ENCODE results near the gene TTLL13. TPM values are rescaled to one million over a fixed set of nuclear protein-coding genes. Genes with fewer than 3 reads are reported as not detected.

TTLL13 gene
- total and polyA plus RNA-seq, 2 of the 4 experiments (the other 2 are of a cell fraction): 0.10 TPM; not detected in 1

DNA sequence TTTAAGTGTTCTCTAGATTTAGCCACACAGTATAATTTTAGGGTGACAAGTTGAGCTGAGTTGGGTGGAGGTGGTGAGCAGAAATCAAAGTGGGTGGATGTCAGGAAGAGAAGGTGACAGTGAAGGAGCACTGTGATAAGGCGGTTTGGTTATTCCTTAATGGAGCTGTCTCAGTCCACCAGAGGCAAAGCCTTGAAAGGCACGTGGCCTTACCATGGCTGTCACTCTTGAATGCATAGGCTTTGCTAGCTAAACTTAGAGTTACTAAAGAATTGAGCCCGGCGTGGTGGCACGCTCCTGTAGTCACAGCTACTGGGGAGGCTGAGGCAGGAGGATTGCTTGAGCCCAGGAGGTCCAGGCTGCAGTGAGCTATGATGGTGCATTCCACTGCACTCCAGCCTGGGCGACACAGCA lies 560 bp upstream of the TTLL13 start:
- Histone ChIP-seq H3K4me1 (ENCODE audit: control insufficient read depth, insufficient read depth, low read length) (no peaks in the 10 kb centered on the region), H2AK9ac (replicated peaks; ENCODE audit: low read depth, low read length, poor library complexity) (peak overlapping the region; percentile 90), H4K5ac (ENCODE audit: low read depth, low read length) (no peak overlapping the region), H3K27ac (ENCODE audit: insufficient read depth, low read length) (no peak overlapping the region), H2BK5ac (ENCODE audit: low read depth, low read length, poor library complexity, severe bottlenecking) (no peak overlapping the region), H2BK20ac (ENCODE audit: low read depth, low read length) (no peak overlapping the region), H2AK5ac (ENCODE audit: low read depth, low read length) (no peak overlapping the region; the same call in 1 of the 2 replicates), H2AFZ (replicated peaks; ENCODE audit: low read length, poor library complexity) (peak overlapping the region; percentile 90), H3K9ac (ENCODE audit: low read depth, low read length) (no peak overlapping the region), H4K91ac (ENCODE audit: insufficient read depth, low read depth, low read length) (no peak overlapping the region), H3K27me3 (ENCODE audit: control insufficient read depth, insufficient read depth, low read length) (no peaks in the 10 kb centered on the region), H3K18ac (ENCODE audit: low read depth, low read length) (no peak overlapping the region), H3K36me3 (ENCODE audit: control insufficient read depth, insufficient read depth, low read length) (no peaks in the 10 kb centered on the region), H4K8ac (ENCODE audit: low read depth in 2 of 2, low read length in 2 of 2) (peak overlapping the region; percentile 15 to 16; a peak in 1 of 4 replicates), H2BK15ac (ENCODE audit: low read depth, low read length) (no peak overlapping the region), H4K20me1 (ENCODE audit: insufficient read depth, low read length) (no peaks in the 10 kb centered on the region), H2BK120ac (ENCODE audit: low read depth, low read length) (peak overlapping the region; percentile 23; the same call in 1 of the 2 replicates), H3K79me1 (ENCODE audit: low read depth in 1 of 2, low read length in 2 of 2) (no peaks in the 10 kb centered on the region), H3K4me3 (ENCODE audit: insufficient read depth, low read depth, low read length) (no peak overlapping the region), H3K56ac (ENCODE audit: extremely low read depth, insufficient read depth, low read length) (no peak overlapping the region), H3K9me1 (ENCODE audit: insufficient read depth, low read length) (peaks cover 10% of the 10 kb centered on the region), H3K9me3 (ENCODE audit: control insufficient read depth, insufficient read depth, low read length) (no peaks in the 10 kb centered on the region), H3K23ac (ENCODE audit: low read depth, low read length) (peak overlapping the region; percentile 51; the same call in 1 of the 2 replicates), H3K4ac (ENCODE audit: low read depth, low read length) (peak overlapping the region; percentile 32; the same call in 1 of the 2 replicates), H3K4me2 (ENCODE audit: low read depth, low read length) (no peak overlapping the region), H3K14ac (replicated peaks; ENCODE audit: low read depth, low read length) (no peak overlapping the region)
- ChIA-PET CTCF (no interaction called here), POLR2A (ENCODE audit: unreplicated experiment) (interaction anchor here (0.6 kb wide), 1 partner anchor 696 kb away, joined by 5 read pairs; no protein-coding TSS in a partner anchor)
- TF ChIP-seq CHD1 (IDR thresholded peaks at IDR 0.05; ENCODE audit: low read depth, low read length) (no peak), CEBPB (IDR thresholded peaks at IDR 0.05; ENCODE audit: low read depth, low read length) (no peak), NFE2L2 (IDR thresholded peaks at IDR 0.05; ENCODE audit: low read depth, low read length) (no peak), BHLHE40 (IDR thresholded peaks at IDR 0.05; ENCODE audit: low read depth, low read length) (no peak), MAZ (IDR thresholded peaks at IDR 0.05; ENCODE audit: borderline replicate concordance, low read depth, low read length) (no peak)
- peak; percentile 4; the same call in 1 of the 2 replicates for ATAC-seq (ENCODE audit: low read depth)
- intact Hi-C loops (cut with micrococcal nuclease): no loop called here
- no TSS peak for BruUV-seq (replicated peaks)
- in situ Hi-C loops (cut with MboI; ENCODE audit: low sequenced_read_pairs): no loop called here
- WGBS, 2 experiments (ENCODE audit: extremely low coverage in 2 of 2, insufficient read length in 1 of 2): 100% methylated on average over 3 of the region's 6 CpGs; no CpG with 5 or more reads in 1 of the 2 experiments
- DNase-seq: no peak
- dilution Hi-C loops (cut with HindIII; ENCODE audit: low sequenced_read_pairs, unreplicated experiment): no loop called here

Measured in IMR-90 (cell line).